ENCODE data around the gene TMEM221. TPM values are rescaled to one million over a fixed set of nuclear protein-coding genes. Genes with fewer than 3 reads are reported as not detected.

The TMEM221 gene
- total RNA-seq, 2 donors from 2014 or later = not detected

- H3K4me1 ChIP-seq (ENCODE audit: control insufficient read depth in 1 of 2, low read depth in 2 of 2) = peaks cover 0 to 8% of the 10 kb centered on the region in 2 donors
- no peak for ATAC-seq (ENCODE audit: insufficient number of reproducible peaks, low FRiP score, low read depth)
- no peak for TF ChIP-seq CTCF (IDR thresholded peaks at IDR 0.05)
- peaks cover 7% of the 10 kb centered on the region for H3K36me3 ChIP-seq
- no peaks in the 10 kb centered on the region for H3K27me3 ChIP-seq (replicated peaks; ENCODE audit: insufficient read depth)
- H3K9me3 ChIP-seq = no peaks in the 10 kb centered on the region
- DNase-seq (ENCODE audit: low spot score) = no peak
- no peak overlapping the region for H3K4me3 ChIP-seq
- H3K27ac ChIP-seq = no peak overlapping the region
Observed at GRCh38 chr19:17421942-17422341, 26.5 kb downstream of the TMEM221 start.

GRCh38 chr19:17420475-17420924 is 28.0 kb downstream of the TMEM221 start:
- H3K27ac ChIP-seq = no peak overlapping the region
- H3K4me3 ChIP-seq = peak overlapping the region; percentile 90

GRCh38 chr19:17419621-17420474 is 28.6 kb downstream of the TMEM221 start, which contains the start of gene MVB12A:
MVB12A (plus strand) TSS chr19:17420047; CDS start chr19:17420136, 89 bp downstream.
- Histone ChIP-seq H3K4me1 (ENCODE audit: control insufficient read depth in 1 of 2, low read depth in 2 of 2) (peaks cover 0 to 8% of the 10 kb centered on the region in 2 donors), H3K36me3 (peaks cover 7% of the 10 kb centered on the region), H3K27me3 (replicated peaks; ENCODE audit: insufficient read depth) (no peaks in the 10 kb centered on the region), H3K9me3 (no peaks in the 10 kb centered on the region), H3K4me3 (peak within 1 kb of the TSS; percentile 90), H3K27ac (peak within 1 kb of the TSS; percentile 62 to 83)
- peak; percentile 89 for ATAC-seq (ENCODE audit: insufficient number of reproducible peaks, low FRiP score, low read depth)
- TF ChIP-seq CTCF (IDR thresholded peaks at IDR 0.05) = no peak
- peak; percentile 85 for DNase-seq (ENCODE audit: low spot score)

More at GRCh38 chr19:17420475-17420924, 28.0 kb downstream of the TMEM221 start:
- peaks cover 7% of the 10 kb centered on the region for H3K36me3 ChIP-seq
- DNase-seq (ENCODE audit: low spot score) (no peak), ATAC-seq (ENCODE audit: insufficient number of reproducible peaks, low FRiP score, low read depth) (no peak)
- peaks cover 0 to 8% of the 10 kb centered on the region in 2 donors for H3K4me1 ChIP-seq (ENCODE audit: control insufficient read depth in 1 of 2, low read depth in 2 of 2)
- no peaks in the 10 kb centered on the region for H3K9me3 ChIP-seq
- TF ChIP-seq CTCF (IDR thresholded peaks at IDR 0.05) = no peak
- H3K27me3 ChIP-seq (replicated peaks; ENCODE audit: insufficient read depth) = no peaks in the 10 kb centered on the region

- ATAC-seq (ENCODE audit: insufficient number of reproducible peaks, low FRiP score, low read depth) (no peak), DNase-seq (ENCODE audit: low spot score) (no peak)
- Histone ChIP-seq H3K4me1 (ENCODE audit: control insufficient read depth in 1 of 2, low read depth in 2 of 2) (peaks cover 0 to 8% of the 10 kb centered on the region in 2 donors), H3K27ac (peak overlapping the region; percentile 62 to 83), H3K27me3 (replicated peaks; ENCODE audit: insufficient read depth) (no peaks in the 10 kb centered on the region), H3K9me3 (no peaks in the 10 kb centered on the region), H3K4me3 (peak overlapping the region; percentile 90), H3K36me3 (peaks cover 7% of the 10 kb centered on the region)
- no peak for TF ChIP-seq CTCF (IDR thresholded peaks at IDR 0.05)
Observed at GRCh38 chr19:17419154-17419620, 29.3 kb downstream of the TMEM221 start.

GRCh38 chr19:17418710-17419109 is 29.8 kb downstream of the TMEM221 start:
- Histone ChIP-seq H3K9me3 (no peaks in the 10 kb centered on the region), H3K27me3 (replicated peaks; ENCODE audit: insufficient read depth) (no peaks in the 10 kb centered on the region), H3K36me3 (peaks cover 4% of the 10 kb centered on the region), H3K4me3 (peak overlapping the region; percentile 90), H3K27ac (peak overlapping the region in 1 of 2 donors; percentile 83), H3K4me1 (ENCODE audit: control insufficient read depth in 1 of 2, low read depth in 2 of 2) (peaks cover 0 to 8% of the 10 kb centered on the region in 2 donors)
- TF ChIP-seq CTCF (IDR thresholded peaks at IDR 0.05) = no peak
- ATAC-seq (ENCODE audit: insufficient number of reproducible peaks, low FRiP score, low read depth) = no peak
- no peak for DNase-seq (ENCODE audit: low spot score)

All from thoracic aorta (tissue), 2 donors.